GM21447 (cell line): Measurements from ENCODE around the gene NEUROG1.

ENCODE experiments used
- ATAC-seq: cut with Tn5 transposase; IDR thresholded peaks from one replicate; pipeline ENCODE4 v1.9.1; 2021; ENCODE audit not compliant: unreplicated experiment

NEUROG1 gene

GRCh38 chr5:135535820-135536801 is at the start of gene NEUROG1:
TSS of gene NEUROG1 (minus strand) at chr5:135535964. CDS start at chr5:135535690, 274 bp downstream.
- no peak for ATAC-seq

GRCh38 chr5:135584918-135585317 is 49.2 kb upstream of the NEUROG1 start:
- ATAC-seq: no peak

GRCh38 chr5:135584276-135584675 is 48.5 kb upstream of the NEUROG1 start:
- ATAC-seq: no peak

GRCh38 chr5:135582099-135582781 is 46.5 kb upstream of the NEUROG1 start:
- no peak for ATAC-seq

- no peak for ATAC-seq
Measured at GRCh38 chr5:135578685-135579341, 43.0 kb upstream of the NEUROG1 start, which contains the start of gene CXCL14. TSS of gene CXCL14 (minus strand) at chr5:135578991. CDS start at chr5:135578778, 213 bp downstream.

GRCh38 chr5:135578305-135578684 is 42.5 kb upstream of the NEUROG1 start:
- no peak for ATAC-seq

- ATAC-seq: no peak
Measured at GRCh38 chr5:135577421-135577820, 41.7 kb upstream of the NEUROG1 start.

- no peak for ATAC-seq
Measured at GRCh38 chr5:135576075-135576599, 40.4 kb upstream of the NEUROG1 start.

GRCh38 chr5:135574493-135574892 is 38.7 kb upstream of the NEUROG1 start:
- no peak for ATAC-seq

- ATAC-seq: no peak
Measured at GRCh38 chr5:135571902-135572301, 36.1 kb upstream of the NEUROG1 start.

GRCh38 chr5:135571066-135571609 is 35.4 kb upstream of the NEUROG1 start:
- no peak for ATAC-seq

- ATAC-seq: no peak
Measured at GRCh38 chr5:135570453-135570764, 34.6 kb upstream of the NEUROG1 start.

- no peak for ATAC-seq
Measured at GRCh38 chr5:135569755-135570452, 34.1 kb upstream of the NEUROG1 start.

GRCh38 chr5:135568923-135569360 is 33.2 kb upstream of the NEUROG1 start:
- no peak for ATAC-seq

GRCh38 chr5:135568246-135568645 is 32.5 kb upstream of the NEUROG1 start:
- ATAC-seq: no peak

GRCh38 chr5:135567661-135568060 is 31.9 kb upstream of the NEUROG1 start:
- ATAC-seq: no peak

GRCh38 chr5:135566422-135567400 is 30.9 kb upstream of the NEUROG1 start:
- no peak for ATAC-seq

- no peak for ATAC-seq
Measured at GRCh38 chr5:135565725-135566421, 30.1 kb upstream of the NEUROG1 start.

- ATAC-seq: no peak
Measured at GRCh38 chr5:135565266-135565665, 29.5 kb upstream of the NEUROG1 start.
